Hepatocyte (in vitro differentiated cells): ENCODE measurements around the gene CAV1.

ENCODE experiments used
- EZH2 ChIP-seq: fragments of 200-600 bp; sonication (generic); IDR thresholded peaks from 2 replicates; pipeline ENCODE4 v1.6.1; 2016; ENCODE audit warnings: antibody characterized with exemption, mild to moderate bottlenecking, borderline replicate concordance
- EZH2phosphoT487 ChIP-seq: fragments of 200-600 bp; sonication (generic); IDR thresholded peaks from one replicate; pipeline ENCODE4 v1.6.1; 2018; ENCODE audit warnings: antibody characterized with exemption, mild to moderate bottlenecking, low read depth, moderate library complexity; ENCODE audit not compliant: unreplicated experiment, severe bottlenecking
- TF ChIP-seq, protein P1 (sequence below): fragments of 200-600 bp; sonication (generic); IDR thresholded peaks from 2 replicates; pipeline ENCODE4 v1.5.1; 2016; ENCODE audit warnings: antibody characterized with exemption, mild to moderate bottlenecking; ENCODE audit not compliant: poor library complexity

DNA sequence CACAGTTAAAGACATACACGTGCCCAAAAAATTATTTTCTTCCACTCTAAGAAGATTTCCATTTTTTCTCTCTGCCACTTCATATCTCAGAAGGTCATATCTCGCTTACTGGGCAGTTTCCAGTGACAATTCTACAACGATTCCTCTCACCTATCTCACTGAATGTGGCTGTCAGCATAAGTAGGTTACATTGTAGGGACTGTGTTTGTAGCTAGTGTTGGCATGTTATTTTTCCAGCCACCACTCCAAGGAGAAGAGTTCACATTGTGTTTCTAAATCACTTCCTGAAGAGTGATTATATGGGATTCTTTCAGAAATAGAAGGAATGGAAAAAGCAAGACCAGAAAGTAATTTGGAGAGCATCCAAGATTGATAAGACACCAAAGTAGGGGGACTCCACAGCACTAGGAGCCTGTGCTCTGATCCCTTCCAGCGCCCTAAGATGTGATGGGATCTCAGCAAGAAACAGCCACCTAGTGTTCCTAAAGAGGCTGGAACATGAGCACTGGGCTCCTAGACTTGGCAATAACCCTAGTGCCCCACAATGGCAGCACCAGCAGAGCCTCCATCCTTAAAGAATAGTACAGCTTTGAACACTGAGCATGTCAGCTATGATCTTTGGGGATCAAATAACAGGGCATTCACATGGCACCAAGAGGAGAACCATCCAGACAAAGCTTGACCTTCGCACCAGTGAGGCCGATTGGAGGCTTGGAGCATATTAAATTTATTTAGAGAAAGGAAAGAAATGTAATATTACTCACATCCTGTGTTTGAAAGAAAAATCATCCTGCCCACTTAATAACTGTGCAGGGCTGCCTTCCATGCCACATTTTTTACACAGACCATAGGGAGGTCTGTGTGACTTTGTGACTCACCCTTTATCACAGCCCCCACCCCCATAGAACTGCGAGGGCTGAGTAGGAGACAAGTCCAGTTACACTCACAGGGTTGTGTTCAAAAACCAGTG lies 51.8 kb downstream of the CAV1 start:
- TF ChIP-seq, protein P1, sequence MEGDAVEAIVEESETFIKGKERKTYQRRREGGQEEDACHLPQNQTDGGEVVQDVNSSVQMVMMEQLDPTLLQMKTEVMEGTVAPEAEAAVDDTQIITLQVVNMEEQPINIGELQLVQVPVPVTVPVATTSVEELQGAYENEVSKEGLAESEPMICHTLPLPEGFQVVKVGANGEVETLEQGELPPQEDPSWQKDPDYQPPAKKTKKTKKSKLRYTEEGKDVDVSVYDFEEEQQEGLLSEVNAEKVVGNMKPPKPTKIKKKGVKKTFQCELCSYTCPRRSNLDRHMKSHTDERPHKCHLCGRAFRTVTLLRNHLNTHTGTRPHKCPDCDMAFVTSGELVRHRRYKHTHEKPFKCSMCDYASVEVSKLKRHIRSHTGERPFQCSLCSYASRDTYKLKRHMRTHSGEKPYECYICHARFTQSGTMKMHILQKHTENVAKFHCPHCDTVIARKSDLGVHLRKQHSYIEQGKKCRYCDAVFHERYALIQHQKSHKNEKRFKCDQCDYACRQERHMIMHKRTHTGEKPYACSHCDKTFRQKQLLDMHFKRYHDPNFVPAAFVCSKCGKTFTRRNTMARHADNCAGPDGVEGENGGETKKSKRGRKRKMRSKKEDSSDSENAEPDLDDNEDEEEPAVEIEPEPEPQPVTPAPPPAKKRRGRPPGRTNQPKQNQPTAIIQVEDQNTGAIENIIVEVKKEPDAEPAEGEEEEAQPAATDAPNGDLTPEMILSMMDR: no peak
- TF ChIP-seq EZH2: no peak
- no peak for TF ChIP-seq EZH2phosphoT487
